ENCODE measurements around the gene GRIK3.

DNA sequence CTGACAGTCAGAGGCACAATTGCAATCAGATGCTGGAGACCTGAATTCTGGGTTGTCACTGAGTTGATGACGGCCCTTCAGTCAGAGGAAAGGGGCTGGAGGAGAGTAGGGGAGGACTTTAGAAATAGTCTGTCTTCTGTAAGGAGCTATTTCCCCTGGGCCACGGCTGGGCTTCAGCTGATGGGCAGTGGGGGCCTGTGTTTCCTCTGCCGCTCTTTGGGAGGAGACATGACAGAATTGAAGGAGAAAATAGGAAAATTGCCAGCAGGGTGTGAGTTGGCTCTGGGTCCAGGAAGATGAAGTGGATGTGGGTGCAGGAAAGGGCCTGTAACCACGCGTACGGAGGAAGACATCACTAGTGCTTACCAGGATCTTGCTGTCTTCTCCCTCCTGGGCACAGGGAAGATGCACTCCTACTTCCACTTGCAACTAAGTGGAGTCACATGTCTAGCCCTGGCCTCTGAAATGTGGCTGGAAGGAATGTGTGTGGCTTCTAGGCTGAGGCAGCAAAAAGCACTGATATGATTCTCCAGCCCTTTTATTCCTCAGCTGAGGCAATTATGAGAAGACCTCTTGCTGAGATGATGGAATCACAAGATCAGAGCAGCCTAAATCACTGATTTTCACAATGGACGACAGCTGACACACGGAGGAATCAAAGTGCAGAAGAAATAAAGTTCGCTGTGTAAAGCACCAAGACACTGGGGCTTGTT, 250.0 kb downstream of the GRIK3 start:
- TF ChIP-seq, protein P1, sequence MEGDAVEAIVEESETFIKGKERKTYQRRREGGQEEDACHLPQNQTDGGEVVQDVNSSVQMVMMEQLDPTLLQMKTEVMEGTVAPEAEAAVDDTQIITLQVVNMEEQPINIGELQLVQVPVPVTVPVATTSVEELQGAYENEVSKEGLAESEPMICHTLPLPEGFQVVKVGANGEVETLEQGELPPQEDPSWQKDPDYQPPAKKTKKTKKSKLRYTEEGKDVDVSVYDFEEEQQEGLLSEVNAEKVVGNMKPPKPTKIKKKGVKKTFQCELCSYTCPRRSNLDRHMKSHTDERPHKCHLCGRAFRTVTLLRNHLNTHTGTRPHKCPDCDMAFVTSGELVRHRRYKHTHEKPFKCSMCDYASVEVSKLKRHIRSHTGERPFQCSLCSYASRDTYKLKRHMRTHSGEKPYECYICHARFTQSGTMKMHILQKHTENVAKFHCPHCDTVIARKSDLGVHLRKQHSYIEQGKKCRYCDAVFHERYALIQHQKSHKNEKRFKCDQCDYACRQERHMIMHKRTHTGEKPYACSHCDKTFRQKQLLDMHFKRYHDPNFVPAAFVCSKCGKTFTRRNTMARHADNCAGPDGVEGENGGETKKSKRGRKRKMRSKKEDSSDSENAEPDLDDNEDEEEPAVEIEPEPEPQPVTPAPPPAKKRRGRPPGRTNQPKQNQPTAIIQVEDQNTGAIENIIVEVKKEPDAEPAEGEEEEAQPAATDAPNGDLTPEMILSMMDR (conservative IDR thresholded peaks at IDR 0.05 in 1 of 2, IDR thresholded peaks at IDR 0.05 in 1 of 2; ENCODE audit: low read depth in 1 of 2, low read length in 2 of 2) = no peak
- no peak for TF ChIP-seq EZH2 (IDR thresholded peaks at IDR 0.05; ENCODE audit: low read length, missing control alignments)

Measured in fibroblast of lung (primary cell).